Fibroblast of the conjunctiva (primary cell): ENCODE results near the gene RARS2.
A peak's percentile ranks its signal among the peaks of the same experiment; 100 is the strongest.
"Not testable (repeated sequence)": the region's sequence is repeated elsewhere in the genome, so short reads cannot be mapped to it uniquely, and the experiment has no call there.

ENCODE experiments used
- DNase-seq: peaks from one replicate; pipeline ENCODE4 v3.0.0-alpha.2; 2010; ENCODE audit warnings: low read depth

The RARS2 gene, protein sequence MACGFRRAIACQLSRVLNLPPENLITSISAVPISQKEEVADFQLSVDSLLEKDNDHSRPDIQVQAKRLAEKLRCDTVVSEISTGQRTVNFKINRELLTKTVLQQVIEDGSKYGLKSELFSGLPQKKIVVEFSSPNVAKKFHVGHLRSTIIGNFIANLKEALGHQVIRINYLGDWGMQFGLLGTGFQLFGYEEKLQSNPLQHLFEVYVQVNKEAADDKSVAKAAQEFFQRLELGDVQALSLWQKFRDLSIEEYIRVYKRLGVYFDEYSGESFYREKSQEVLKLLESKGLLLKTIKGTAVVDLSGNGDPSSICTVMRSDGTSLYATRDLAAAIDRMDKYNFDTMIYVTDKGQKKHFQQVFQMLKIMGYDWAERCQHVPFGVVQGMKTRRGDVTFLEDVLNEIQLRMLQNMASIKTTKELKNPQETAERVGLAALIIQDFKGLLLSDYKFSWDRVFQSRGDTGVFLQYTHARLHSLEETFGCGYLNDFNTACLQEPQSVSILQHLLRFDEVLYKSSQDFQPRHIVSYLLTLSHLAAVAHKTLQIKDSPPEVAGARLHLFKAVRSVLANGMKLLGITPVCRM

DNA sequence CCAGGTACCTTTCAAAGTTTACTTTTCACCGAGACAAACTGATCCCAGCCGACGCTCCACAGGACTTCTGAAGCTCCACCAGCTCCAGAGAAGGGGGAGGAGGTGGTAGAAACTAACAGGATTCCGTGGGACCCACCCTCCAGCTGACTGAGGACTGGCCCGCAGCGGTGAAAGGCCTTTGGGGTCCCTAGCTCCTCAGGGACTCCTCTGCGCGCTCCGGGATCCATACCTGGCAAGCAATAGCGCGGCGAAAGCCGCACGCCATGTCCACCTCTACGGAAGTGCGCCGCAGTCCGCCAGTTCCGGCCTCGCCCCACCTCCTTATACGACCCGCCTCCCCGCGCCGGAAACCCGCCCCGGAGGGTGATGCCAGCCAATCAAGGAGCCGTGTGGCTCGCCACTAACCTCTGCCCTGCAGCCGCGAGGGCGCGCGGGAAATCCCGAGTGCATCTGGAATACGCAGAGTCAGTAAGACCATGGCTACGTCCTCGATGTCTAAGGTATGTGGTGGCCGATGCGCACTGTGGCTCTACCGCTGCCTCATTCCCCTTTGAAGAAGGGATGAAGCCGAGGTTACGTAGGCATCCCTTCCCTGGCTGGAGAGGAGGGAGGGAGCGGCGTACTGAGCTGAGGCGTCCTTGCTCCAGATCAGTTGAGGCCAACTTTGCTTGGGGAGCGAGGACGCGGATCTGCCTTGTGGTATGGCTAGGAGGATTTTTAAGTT is at the start of gene RARS2, which contains the start of gene ORC3:
Gene RARS2 (minus strand): TSS at position 295 of the 724 bp plus-strand sequence. CDS start 30 bp downstream, at position 265.
Gene ORC3 (plus strand): TSS at position 443 of the 724 bp plus-strand sequence. CDS start 34 bp downstream, at position 477.
- DNase-seq = peak; percentile 88

DNA sequence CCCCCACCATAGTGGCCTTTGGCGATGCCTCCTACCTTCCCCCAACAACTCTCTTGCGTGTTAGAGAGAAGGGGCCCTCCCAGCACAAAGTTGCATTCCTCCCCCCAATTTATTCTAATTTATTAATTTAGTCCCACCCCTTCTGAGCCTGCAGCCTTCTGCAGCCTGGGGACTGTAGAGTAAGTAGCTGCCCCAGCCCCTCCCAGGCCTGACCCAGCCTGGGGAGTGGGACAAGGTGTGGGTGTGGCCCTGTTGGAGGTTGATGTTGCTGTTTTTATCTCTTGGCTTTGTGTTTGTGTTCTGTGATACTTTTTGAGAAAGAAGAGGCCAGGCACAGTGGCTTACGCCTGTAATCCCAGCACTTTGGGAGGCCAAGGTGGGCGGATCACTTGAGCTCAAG is 49.6 kb upstream of the RARS2 start:
- DNase-seq = no peak

DNA sequence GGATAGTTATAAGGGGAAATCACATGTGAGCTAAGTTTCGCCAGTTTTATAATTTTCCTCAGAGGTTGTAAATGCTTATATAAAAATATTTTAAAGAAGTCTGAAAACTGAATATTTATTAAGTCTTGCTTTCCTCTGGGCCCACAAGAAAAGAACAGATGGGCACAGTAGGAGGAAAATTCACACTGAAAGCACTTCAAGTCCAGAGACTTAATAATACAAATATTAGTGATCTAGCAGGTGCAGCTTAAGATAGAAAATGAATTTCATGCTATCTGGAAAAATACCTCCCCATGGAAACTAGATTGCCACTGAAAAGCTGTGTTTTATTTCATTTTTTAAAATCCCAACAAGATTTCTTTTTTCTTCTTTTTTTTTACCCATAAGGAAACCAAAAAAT is 47.3 kb upstream of the RARS2 start:
- no peak for DNase-seq

DNA sequence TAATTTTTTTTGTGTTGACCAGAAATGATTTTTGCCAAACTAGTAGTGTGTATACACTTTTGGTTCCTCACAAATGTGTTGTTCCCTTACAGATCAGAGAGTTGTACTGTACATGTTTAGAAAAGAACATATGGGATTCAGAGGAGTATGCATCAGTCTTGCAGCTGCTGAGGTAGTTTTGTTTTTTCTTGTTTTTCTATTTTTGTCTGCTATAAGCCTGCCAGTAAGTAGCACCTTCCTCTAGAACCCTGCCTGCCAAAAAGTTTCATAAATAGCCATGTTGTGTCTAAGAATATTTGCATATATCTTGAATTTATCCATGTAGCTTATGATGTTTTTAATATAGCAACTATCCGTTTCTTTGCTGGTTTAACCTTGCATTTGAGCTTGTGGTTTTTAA is 46.5 kb upstream of the RARS2 start:
- DNase-seq = no peak

DNA sequence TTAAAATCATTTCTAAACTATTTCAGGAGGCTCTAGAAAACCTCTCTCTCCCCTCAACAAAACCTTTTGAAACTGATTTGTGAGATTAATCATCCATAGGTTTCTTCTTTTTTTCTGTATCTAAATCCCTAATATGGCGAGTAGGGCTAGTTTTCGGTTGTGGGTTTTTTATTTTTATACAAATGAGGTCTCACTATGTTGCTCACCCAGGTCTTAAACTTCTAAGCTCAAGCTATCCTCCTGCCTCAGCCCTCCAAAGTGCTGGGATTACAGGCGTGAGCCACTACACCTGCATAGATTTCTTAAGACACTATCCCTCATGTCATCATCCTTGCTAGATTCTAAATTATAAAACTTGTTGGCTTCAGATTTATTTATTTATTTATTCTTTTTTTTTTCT is 44.1 kb upstream of the RARS2 start:
- DNase-seq = no peak

DNA sequence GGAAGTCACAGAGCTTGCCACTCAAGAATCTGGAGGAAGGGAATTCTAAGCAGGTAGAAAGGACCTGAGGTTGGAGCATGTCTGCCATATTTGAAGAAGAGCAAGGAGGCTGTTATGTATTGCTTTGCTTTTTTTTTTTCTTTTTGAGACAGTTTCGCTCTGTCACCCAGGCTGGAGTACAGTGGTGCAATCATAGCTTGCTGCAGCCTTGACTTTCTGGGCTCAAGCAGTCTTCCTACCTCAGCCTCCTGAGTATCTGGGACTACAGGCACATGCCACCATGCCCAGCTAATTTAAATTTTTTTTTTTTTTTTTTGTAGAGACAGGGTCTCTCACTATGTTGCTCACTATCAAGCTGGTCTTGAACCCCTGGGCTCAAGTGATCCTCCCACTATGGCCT is 41.0 kb upstream of the RARS2 start:
- no peak for DNase-seq

DNA sequence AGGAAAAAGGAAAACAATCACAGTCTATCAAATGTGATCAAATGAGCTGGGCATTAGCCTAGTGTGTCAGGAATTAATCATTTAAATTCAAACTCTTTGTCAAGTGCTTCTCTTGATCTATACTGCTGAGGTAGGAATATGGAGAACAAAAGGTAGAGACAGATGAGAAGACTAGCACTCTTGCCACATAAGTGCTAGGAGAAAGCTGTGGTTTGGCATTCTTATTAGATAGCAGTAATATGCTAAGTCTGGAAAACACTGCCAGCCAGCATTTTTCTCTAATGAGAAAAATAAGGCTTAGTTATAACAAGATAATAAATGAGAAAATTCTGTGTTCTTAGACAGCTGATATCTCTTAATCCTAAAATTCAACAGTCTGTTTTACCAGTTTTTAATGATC is 39.1 kb upstream of the RARS2 start:
- DNase-seq = no peak

DNA sequence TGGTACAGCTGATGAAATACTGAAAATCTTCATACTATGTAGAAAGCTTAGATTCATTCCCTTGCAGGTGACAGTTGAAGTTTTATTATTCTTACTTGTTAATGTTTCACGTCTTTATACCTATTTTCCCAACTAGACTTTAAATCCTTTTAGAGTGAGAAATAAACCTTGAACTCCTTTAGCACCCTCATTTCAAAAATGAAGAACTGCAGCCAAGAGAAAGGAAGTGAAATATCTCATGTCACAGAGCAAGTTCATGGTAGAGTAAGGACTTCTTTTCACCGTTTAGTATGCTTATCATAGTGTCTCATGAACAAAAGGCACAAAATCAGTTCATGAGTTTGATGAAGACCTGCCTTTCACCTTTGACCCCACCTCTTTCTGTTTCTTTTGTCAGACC is 38.6 kb upstream of the RARS2 start:
- no peak for DNase-seq

DNA sequence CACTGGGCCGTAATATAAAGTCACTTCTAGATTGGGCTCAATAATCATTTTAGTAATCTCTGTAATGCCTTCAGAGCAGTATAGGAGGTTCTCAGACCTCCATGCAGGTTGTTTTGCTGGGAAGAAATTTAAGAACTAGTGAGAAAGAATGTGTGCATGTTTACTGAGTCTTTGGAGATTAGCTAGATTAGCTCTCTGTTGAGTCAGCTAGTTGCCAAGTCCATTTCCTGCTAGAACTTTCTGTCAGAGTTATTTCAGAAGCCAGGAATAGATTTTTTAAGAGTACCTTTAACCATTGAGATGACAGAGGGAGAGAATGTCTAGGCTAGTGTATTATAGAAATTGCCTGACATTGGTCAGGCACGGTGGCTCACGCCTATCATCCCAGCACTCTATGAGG is 33.5 kb upstream of the RARS2 start:
- DNase-seq = no peak

DNA sequence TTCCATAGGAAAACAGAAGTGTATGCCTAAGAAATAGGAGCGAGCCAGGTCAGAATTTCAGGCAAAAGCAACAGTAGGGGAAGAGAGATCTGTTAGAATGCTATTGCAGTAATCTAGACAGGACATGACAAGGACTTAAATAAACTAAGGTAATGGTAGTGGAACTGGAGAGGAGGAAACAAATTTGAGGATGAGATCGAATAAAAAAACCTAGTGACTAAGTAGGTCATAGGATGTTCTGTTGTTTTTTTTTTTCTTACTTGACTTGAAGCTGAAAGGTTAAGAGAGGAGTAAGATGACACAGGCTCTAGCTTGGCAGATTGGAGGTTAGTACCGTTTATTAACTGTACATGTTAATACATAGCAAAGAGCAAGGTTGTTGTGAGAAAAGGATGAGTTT is 28.7 kb upstream of the RARS2 start:
- DNase-seq = no peak

DNA sequence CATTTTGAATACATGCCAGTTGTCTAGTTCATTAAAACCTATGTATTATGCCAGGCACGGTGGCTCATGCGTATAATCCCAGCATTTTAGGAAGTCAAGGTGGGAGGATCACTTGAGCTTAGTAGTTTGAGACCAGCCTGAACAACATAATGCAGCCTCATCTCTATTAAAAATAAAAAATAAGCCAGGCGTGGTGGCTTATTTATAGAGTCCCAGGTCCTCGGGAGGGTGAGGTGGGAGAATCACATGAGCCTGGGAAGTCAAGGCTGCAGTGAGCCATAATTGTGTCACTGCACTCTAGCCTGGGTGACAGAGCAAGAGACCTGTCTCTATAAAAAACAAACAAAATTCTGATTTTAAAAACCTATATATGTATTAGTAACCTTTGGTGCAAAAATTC is 27.6 kb upstream of the RARS2 start:
- no peak for DNase-seq

DNA sequence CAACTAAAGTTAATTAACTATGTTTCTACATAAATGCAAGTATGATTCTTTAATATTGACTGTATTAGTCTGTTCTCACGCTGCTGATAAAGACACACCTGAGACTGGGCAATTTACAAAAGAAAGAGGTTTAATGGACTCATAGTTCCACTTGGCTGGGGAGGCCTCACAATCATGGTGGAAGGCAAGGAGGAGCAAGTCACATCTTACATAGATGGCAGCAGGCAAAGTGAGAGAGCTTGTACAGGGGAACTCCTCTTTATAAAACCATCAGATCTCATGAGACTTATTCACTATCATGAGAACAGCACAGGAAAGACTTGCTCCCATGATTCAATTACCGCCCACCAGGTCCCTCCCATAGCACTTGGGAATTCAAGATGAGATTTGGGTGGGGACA is 23.2 kb upstream of the RARS2 start:
- not testable (repeated sequence) for DNase-seq

DNA sequence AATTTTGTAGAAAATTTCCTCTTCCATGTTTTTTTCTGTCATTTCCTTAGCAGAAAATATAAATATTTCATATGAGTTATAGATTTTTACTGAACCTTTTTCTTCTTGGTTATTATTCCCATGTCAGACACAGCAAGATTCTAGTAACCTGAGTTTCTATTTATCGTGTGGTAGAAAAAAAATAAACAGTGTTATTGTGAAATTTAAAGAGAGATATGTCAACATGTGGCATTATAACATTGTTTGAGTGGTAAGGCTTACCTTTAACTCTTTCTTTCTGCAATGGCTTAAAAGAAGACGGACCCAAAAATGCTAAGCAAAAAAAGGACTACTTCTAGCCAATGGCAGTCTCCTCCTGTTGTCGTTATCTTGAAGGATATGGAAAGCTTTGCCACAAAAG is 19.0 kb upstream of the RARS2 start:
- DNase-seq = no peak

DNA sequence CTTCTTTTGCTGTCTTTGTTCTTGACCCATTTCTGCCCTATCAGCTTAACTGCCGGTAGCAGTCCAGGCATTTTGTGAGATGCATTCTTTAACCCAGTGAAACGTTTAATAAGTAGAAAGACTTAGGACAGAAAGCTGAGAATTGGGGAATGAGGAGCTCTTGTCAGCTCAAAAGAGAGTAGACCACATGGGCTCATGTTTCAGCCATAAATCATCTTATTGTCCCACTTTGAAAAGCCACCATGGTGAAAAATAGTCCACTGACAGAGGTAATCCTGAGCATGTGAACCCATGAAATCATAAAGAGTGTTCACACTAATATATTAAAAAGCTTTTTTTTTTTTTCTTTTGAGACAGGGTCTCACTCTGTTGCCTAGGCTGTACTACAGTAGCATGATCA is 16.4 kb upstream of the RARS2 start:
- no peak for DNase-seq

DNA sequence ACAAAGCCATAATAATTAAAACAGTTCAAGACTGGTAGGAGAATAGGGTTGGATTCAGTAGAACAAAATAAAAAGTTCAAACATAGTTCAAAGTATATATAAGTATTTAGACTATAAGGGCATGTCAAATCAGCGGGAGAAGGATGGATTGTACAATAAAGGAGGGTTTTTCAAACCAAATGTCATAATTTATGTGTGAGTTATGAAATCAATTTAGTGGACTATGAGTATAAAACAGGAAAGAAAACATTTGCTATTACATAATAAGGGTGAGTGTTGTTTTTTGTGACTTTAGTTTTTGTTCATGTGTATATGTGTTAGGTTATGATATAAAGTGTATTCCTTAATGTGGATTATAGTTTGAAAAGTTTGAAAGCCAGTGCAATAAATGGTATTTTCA is 10.8 kb upstream of the RARS2 start:
- DNase-seq = no peak

DNA sequence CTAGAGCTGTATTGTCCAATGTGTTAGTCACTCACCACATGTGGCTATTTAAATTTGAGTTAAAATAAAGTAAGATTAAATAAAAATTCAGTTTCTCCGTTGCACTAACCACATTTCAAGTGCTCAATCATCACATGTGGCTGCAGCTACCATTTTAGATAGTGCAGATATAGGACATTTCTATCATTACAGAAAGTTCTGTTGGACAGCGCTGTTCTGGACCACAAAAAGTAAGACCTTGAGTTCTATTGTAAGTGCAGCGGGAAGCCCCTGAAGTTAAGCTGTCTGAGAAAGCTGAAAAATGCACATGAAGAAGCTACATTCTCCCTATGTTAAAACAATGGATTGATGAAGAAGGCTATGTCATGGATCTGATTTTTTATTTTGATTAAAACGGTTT is 1.2 kb upstream of the RARS2 start:
- no peak for DNase-seq

DNA sequence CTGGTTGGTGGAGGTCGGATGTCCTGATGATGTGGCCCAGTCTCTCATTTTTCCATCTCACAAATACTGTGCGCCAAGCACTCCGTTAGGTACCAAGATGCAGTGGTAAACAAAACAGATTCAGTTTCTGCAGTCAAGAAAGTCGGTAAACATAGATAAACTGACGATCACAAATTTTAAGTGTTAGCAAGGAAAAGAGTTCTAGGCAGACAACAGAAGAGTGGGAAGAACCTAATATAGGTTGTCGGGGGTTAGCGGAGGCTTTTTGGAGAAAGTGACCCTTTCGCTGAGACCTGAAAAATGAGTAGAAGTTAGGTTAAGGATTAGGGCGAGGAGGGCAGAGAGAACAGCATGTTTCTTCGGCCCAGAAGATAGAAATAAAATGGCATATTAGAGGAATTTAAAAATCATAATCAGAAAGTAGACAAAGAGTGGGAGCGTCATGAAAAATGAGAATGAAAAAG is 662 bp upstream of the RARS2 start:
- DNase-seq = no peak

DNA sequence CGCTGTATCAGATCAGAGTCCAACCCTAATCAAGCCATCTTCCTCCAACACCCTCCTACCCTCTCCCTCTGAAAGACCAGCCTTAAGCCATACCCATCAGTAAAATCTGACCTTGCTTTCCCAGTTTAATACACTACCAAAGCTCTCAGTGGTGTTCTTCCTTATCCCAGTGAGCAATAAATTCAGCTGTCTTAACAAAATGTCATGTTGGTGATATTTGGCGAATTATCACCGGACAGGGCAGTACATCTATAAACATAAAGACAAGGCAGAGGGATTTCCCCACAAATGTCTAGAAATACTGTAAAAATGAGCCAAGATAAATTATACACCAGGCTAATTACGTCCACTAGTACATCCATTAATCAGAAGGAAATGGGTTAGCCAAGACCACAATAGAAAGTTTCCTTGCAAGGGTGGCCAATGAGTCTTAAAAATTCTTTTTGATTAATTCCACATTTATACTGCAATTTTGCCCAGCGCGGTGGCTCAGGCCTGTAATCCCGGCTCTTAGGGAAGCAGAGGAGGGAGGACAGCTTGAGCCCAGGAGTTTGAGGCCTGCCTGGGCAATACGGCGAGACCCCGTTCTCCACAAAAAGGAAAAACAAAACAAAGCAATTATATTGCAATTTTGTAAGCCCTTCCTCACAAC is 905 bp downstream of the RARS2 start:
- no peak for DNase-seq

DNA sequence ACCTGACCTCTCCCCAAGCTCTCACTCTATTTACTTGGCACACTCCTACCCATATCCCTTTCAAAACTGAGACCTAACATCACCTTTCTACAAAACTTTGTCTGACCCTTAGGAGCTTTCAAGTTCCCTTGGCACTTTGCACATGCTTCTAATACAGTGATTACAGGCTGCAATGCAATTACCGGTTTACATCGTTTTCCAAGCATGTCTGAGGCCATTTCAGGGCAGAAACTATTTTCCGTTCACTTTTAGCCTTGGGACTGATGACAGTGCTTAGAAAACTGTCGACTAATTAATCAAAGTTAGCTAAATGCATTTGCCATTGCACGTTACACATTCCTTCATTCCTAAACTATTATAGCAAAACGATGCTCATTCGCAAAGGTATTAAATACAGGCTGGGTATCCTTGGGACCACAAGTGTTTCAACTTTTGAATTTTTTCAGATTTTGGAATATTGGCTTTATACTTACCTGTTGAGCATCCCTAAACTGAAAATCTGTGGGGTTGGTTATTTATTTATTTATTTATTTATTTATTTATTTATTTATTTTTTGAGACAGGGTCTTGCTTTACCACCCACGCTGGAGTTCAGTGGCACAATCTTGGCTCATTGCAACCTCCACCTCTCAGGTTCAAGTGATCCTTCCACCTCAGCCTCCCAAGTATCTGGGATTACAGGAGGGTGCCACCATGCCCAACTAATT is 3.3 kb downstream of the RARS2 start:
- DNase-seq = no peak

DNA sequence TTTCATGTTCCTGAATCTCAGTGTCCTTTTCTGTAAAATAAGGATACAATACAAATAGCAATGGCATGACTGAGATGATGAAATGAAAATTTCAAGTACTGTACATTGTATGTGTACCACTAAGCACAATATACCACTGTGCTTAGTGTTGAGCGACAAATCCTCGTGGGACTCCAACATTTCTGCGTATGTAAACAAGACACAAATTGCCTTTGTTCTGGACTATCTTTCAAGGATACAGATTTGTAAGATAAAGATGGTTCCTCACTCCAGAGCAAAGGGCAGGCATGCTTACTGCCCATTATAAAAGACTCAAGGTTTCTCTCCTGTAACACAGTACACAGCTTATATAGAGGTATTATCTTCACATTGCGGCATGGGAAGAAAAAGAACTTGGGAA is 6.0 kb downstream of the RARS2 start:
- DNase-seq = no peak

DNA sequence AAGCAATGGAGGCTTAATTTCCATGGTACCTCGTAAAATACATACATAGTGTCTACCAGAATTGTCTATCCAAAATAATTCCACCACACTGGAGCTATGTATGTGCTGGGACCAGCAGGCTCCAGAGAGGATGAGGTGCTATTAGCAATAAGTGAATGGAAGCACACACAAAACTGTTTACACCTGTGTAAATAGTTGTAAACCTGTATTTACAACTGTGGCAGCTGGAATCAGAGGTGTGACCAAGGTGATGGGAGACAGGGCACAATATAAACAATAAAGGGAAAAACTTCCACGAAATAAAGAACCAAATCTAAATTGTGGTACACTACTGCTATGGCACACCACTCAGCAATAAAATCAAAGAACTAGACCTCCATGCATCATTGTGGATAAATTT is 14.4 kb downstream of the RARS2 start:
- no peak for DNase-seq

DNA sequence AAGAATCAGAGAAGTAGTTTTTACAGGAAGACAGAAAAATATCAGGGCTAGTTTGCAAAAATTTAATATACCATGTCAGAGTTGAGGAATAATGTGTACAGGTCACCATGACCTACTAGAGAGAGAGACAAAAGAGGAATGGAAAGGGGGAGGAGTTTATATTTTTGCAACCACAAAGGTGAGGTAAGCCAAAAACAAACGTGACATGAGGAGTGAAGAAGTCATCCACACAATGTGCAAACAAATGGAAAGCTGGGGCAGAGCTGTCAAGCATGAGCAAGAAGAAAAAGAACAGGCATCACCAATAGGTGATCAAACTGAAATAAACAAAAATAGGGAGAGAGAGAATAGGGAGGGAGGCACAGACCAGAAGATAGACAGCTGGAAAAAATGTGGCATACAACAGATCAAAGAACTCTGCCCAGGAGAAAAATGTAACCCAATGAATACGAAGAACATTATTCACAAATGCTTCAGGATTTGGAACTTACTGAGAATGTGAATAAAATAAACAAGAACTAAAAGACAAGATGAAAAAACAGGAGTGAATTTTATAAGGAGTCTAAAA is 15.5 kb downstream of the RARS2 start:
- DNase-seq = no peak
